RCC 7860 (cell line): Measurements from ENCODE around the gene LCE1A.

Source experiments
- DNase-seq: peaks from one replicate; pipeline ENCODE4 v3.0.0-alpha.2; 2015; ENCODE audit warnings: low spot score
- FAIRE-seq: peaks from 2 replicates; lab custom pipeline; 2012; peaks lifted over from hg19 to GRCh38; lab: Jason Lieb, UNC

Gene LCE1A

GRCh38 chr1:152869808-152870419 is 42.6 kb downstream of the LCE1A start:
- peak; percentile 46 for DNase-seq
- peak; percentile 30 for FAIRE-seq

GRCh38 chr1:152870831-152871730 is 43.8 kb downstream of the LCE1A start:
- DNase-seq = no peak
- no peak for FAIRE-seq

- FAIRE-seq (no peak), DNase-seq (no peak)
Measured at GRCh38 chr1:152871731-152872126, 44.5 kb downstream of the LCE1A start.

- DNase-seq = no peak
- no peak for FAIRE-seq
Measured at GRCh38 chr1:152873495-152873894, 46.2 kb downstream of the LCE1A start.

- DNase-seq = no peak
- no peak for FAIRE-seq
Measured at GRCh38 chr1:152876827-152877226, 49.6 kb downstream of the LCE1A start.
